ENCODE results near the gene ENTREP1. TPM values are rescaled to one million over a fixed set of nuclear protein-coding genes. Genes with fewer than 3 reads are reported as not detected.
"Not testable (repeated sequence)": the region's sequence is repeated elsewhere in the genome, so short reads cannot be mapped to it uniquely, and the experiment has no call there.

Gene ENTREP1
- total RNA-seq (2014; rRNA removed; shearing (Covaris generic)): 0.78 and 1.7 TPM in 2 replicates

GRCh38 chr9:69324549-69325401, at the start of gene ENTREP1:
TSS of gene ENTREP1 (plus strand) at chr9:69325215. CDS start at chr9:69325310, 95 bp downstream.
- DNase-seq (ENCODE audit: low spot score): peak; percentile 51

DNA sequence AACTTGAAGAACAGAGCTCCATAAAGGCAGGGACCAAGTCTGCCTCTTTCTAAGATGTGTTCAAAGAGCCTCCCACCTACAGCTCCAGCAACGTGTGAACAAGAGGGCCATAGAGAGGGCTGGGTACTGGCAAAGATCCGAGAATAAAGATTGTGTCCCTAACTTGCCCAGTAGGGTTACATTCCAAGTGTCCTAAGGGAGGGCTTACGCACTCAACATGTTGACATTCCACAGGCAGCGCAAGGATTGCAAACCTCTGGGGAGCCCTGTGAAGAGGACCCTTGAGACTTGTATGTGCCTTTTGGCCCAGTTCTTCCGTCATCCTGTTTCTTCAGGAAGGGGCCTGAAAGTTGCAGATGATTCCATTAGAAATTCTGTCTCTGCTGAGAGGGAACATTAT, 48.2 kb upstream of the ENTREP1 start:
- DNase-seq (ENCODE audit: low spot score): no peak

GRCh38 chr9:69279084-69279731, 45.8 kb upstream of the ENTREP1 start:
- no peak for DNase-seq (ENCODE audit: low spot score)

- DNase-seq (ENCODE audit: low spot score): no peak
Observed at GRCh38 chr9:69279733-69280132, 45.3 kb upstream of the ENTREP1 start.

- no peak for DNase-seq (ENCODE audit: low spot score)
Observed at GRCh38 chr9:69283003-69283402, 42.0 kb upstream of the ENTREP1 start.

GRCh38 chr9:69292078-69292477, 32.9 kb upstream of the ENTREP1 start:
- DNase-seq (ENCODE audit: low spot score): no peak

- no peak for DNase-seq (ENCODE audit: low spot score)
Observed at GRCh38 chr9:69293156-69293555, 31.9 kb upstream of the ENTREP1 start.

GRCh38 chr9:69295872-69296552, 29.0 kb upstream of the ENTREP1 start:
- no peak for DNase-seq (ENCODE audit: low spot score)

- no peak for DNase-seq (ENCODE audit: low spot score)
Observed at GRCh38 chr9:69297300-69297980, 27.6 kb upstream of the ENTREP1 start.

GRCh38 chr9:69299315-69299714, 25.7 kb upstream of the ENTREP1 start:
- no peak for DNase-seq (ENCODE audit: low spot score)

- DNase-seq (ENCODE audit: low spot score): no peak
Observed at GRCh38 chr9:69299826-69300225, 25.2 kb upstream of the ENTREP1 start.

DNA sequence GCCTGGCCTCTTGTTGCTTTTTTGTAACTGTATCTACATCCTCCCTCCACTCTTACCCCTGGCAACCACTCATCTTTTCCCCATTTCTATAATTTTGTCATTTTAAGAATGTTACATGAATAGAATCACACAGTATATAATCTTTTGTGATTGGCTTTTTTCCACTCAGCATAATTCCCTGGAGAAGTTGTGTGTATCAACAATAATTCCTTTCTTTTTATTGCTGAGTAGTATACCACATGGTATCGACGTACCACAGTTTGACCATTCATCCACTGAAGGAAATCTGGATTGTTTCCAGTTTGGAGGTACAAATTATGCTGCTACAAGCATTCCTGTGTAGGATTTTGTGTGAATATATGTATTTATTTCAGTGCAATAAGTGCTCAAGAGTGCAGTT, 21.7 kb upstream of the ENTREP1 start:
- DNase-seq (ENCODE audit: low spot score): no peak

DNA sequence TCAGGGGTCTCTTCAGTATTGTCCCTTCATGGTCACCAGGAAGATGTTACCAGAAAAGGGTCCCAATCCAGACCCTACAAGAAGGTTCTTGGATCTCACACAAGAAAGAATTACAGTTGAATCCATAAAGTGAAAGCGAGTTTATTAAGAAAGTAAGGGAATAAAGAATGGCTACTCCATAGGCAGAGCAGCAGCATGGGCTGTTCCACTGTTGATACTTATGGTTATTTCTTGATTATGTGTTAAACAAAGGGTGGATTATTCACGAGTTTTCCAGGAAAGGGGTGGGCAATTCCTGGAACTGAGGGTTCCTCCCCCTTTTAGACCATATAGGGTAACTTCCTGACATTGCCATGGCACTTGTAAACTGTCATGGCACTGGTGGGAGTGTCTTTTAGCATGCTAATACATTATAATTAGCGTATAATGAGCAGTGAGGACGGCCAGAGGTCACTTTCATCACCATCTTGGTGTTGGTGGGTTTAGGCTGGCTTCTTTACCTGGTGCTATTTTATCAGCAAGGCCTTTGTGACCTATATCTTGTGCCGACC, 18.0 kb upstream of the ENTREP1 start:
- DNase-seq (ENCODE audit: low spot score): not testable (repeated sequence)

DNA sequence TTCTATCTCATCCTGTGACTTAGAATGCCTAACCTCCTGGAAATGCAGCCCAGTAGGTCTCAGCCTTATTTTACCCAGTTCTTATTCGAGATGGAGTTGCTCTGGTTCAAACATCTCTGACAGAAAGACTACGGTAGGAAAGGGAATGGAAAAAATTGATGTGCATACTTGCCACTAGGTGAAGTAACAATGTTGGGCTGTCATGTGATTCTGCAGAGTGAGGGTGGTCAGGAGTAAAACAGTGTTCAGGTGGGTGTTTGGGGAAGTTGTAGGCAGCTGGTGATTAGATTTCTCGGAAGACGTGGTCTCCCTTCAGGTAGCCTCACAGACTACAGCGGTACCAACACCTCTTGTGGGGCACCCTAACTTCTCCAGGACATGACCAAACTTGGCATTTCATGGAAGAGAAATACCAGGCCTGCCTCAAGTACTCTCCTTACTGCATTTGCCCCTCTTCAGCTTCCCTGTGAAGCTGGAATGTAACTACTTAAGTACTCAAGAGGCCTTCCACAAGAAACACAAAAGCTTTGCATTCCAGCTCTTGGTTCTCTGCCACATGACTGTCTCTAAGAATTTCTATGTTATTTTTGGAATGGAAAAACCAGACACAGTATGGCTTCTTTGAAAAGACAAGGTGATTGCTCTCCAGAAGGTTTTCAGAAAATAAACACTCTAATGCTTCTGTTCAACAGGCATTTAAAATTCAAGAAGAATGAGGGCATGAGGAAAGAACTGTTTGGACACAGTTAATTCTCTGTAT, 17.4 kb upstream of the ENTREP1 start:
- DNase-seq (ENCODE audit: low spot score): peak; percentile 45

- no peak for DNase-seq (ENCODE audit: low spot score)
Observed at GRCh38 chr9:69308206-69308931, 16.6 kb upstream of the ENTREP1 start.

GRCh38 chr9:69313175-69313574, 11.8 kb upstream of the ENTREP1 start:
- no peak for DNase-seq (ENCODE audit: low spot score)

- peak; percentile 13 for DNase-seq (ENCODE audit: low spot score)
Observed at GRCh38 chr9:69314547-69314946, 10.5 kb upstream of the ENTREP1 start.

- DNase-seq (ENCODE audit: low spot score): no peak
Observed at GRCh38 chr9:69317081-69317480, 7.9 kb upstream of the ENTREP1 start.

DNA sequence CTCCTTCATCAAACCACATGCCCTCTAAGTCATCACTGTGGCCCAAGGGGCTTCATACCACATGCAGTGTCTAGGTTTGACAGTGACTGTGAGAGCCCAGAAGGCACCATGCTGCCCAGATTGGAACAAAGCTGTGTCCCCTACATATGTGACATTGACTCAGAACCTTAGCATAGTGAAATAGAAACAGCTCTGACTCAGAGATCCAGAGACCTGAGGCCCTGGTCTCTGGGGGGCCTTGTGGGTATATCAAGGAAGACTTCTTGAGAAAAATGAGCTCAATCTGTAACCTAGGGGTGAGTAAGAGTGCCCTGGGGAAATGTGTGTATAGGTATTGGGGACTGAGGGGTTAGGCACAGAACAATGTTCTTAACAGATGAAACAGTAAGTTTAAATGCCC, 7.1 kb upstream of the ENTREP1 start:
- no peak for DNase-seq (ENCODE audit: low spot score)

DNA sequence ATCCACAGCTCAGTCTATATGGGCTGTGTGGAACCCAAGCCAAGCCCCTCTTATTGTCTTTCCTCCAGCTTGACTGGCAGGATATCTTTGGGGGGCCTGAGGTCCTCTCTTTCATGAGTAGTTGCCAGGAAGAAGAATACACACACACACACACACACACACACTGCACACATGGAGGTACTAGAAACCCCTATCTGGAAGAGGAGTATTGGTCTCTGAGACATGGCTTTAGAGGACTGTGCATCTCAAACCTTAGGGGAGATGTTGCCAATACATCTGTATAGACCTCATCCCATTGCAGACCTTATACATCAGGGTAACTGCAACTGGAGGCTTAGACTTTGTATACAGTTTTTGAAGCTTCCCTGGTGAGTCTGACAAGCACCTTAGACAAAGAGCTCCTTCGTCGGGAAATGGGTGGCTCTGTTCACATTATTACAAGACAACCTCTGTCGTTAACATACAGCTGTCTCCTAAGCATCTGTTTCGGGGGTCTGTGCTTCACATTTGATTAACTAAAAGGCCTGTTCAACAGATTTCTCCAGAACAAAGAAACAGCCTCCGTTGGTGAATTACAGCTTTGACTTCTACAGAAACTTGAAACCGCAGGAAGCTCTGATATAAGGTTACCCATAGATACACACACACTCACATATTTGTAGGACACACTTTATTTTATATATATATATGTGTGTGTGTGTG, 5.5 kb upstream of the ENTREP1 start:
- DNase-seq (ENCODE audit: low spot score): no peak
